Measurements from ENCODE around the gene DLX5.

The DLX5 gene

GRCh38 chr7:97005183-97006054 is 19.2 kb downstream of the DLX5 start, which contains the start of gene DLX6:
DLX6 (plus strand) TSS chr7:97005553; CDS start chr7:97005978, 425 bp downstream.
- peak in 1 of 5 experiments; percentile 62 for DNase-seq

- DNase-seq: no peak
Observed at GRCh38 chr7:97004247-97005182, 20.1 kb downstream of the DLX5 start.

- DNase-seq: no peak
Observed at GRCh38 chr7:97003262-97004246, 21.1 kb downstream of the DLX5 start.

GRCh38 chr7:97002555-97003261 is 21.9 kb downstream of the DLX5 start:
- DNase-seq: no peak

GRCh38 chr7:97001656-97002554 is 22.7 kb downstream of the DLX5 start:
- DNase-seq: no peak

- no peak for DNase-seq
Observed at GRCh38 chr7:97001221-97001620, 23.4 kb downstream of the DLX5 start.

- DNase-seq: no peak
Observed at GRCh38 chr7:96998744-96999143, 25.9 kb downstream of the DLX5 start.

- DNase-seq: no peak
Observed at GRCh38 chr7:96998333-96998732, 26.3 kb downstream of the DLX5 start.

GRCh38 chr7:96997512-96998032 is 27.1 kb downstream of the DLX5 start:
- DNase-seq: no peak

GRCh38 chr7:96996958-96997511 is 27.6 kb downstream of the DLX5 start:
- no peak for DNase-seq

- no peak for DNase-seq
Observed at GRCh38 chr7:96996111-96996957, 28.3 kb downstream of the DLX5 start.

GRCh38 chr7:96995406-96996110 is 29.1 kb downstream of the DLX5 start:
- DNase-seq: no peak

- no peak for DNase-seq
Observed at GRCh38 chr7:96993980-96994379, 30.7 kb downstream of the DLX5 start.

GRCh38 chr7:96993094-96993865 is 31.4 kb downstream of the DLX5 start:
- no peak for DNase-seq

- DNase-seq: no peak
Observed at GRCh38 chr7:96992192-96993005, 32.2 kb downstream of the DLX5 start.

- DNase-seq: no peak
Observed at GRCh38 chr7:96991546-96992191, 33.0 kb downstream of the DLX5 start.
